GM10266 (cell line): ENCODE measurements around the gene MGAT3.

Source experiments
- DNase-seq: peaks from one replicate; pipeline ENCODE4 v3.0.0; 2012; ENCODE audit errors: extremely low spot score
- CTCF ChIP-seq: IDR thresholded peaks from 2 replicates; pipeline ENCODE4 v1.5.1; 2012; ENCODE audit warnings: mild to moderate bottlenecking, low read depth; ENCODE audit not compliant: control insufficient read depth, insufficient read depth; ENCODE audit errors: missing control alignments

Gene MGAT3

GRCh38 chr22:39480557-39480956 is 23.7 kb downstream of the MGAT3 start:
- no peak for TF ChIP-seq CTCF
- no peak for DNase-seq

- no peak for DNase-seq
- TF ChIP-seq CTCF: no peak
Observed at GRCh38 chr22:39481054-39481453, 24.2 kb downstream of the MGAT3 start.

GRCh38 chr22:39481595-39481994 is 24.8 kb downstream of the MGAT3 start:
- TF ChIP-seq CTCF: no peak
- DNase-seq: no peak

- no peak for DNase-seq
- no peak for TF ChIP-seq CTCF
Observed at GRCh38 chr22:39482768-39483167, 26.0 kb downstream of the MGAT3 start.

- TF ChIP-seq CTCF: no peak
- DNase-seq: no peak
Observed at GRCh38 chr22:39486951-39487825, 30.4 kb downstream of the MGAT3 start.

- no peak for DNase-seq
- TF ChIP-seq CTCF: no peak
Observed at GRCh38 chr22:39487826-39488520, 31.2 kb downstream of the MGAT3 start.
